HG03460 (cell line): ENCODE results near the gene FNIP2.
A peak's percentile ranks its signal among the peaks of the same experiment; 100 is the strongest.
"Not testable (repeated sequence)": the region's sequence is repeated elsewhere in the genome, so short reads cannot be mapped to it uniquely, and the experiment has no call there.

Experiments used
- ATAC-seq: cut with Tn5 transposase; IDR thresholded peaks from one replicate; pipeline ENCODE4 v1.9.1; 2021; ENCODE audit not compliant: unreplicated experiment

The FNIP2 gene

DNA sequence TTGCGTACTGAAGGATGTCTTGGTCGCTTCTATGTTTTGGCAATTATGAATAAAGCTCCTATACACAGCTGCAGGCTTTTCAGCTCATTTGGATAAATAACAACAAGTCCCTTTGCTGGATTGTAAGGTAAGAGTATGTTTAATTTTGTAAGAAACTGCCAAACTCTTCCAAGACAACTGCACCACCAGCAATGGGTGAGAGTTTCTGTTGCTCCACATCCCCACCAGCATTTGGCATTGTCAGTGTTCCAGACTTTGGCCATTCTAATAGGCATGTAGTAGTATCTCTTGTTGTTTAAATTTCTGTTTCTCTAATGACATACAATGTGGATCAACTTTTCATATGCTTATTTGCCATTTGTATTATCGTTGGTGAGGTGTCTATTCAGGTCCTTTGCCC lies 44.3 kb downstream of the FNIP2 start:
- no peak for ATAC-seq

DNA sequence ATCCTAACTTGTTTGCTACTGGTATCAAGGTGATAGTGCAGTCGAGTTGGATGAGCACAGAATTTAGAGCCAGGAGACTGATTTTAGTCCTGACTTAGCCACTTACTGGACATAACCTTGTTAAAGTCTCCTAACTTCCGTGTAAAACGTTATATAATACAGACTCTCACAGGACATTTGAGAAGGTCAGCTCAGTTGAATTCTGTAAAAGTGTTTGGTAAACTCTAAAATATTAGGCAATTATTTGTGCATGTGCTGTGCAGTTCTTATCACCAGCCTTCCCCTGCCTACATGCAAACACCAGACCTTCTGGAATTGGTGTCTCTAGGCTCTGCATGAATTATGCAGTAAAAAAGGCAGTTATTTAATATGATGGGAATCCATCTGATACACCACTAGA lies 45.4 kb downstream of the FNIP2 start:
- ATAC-seq = no peak

DNA sequence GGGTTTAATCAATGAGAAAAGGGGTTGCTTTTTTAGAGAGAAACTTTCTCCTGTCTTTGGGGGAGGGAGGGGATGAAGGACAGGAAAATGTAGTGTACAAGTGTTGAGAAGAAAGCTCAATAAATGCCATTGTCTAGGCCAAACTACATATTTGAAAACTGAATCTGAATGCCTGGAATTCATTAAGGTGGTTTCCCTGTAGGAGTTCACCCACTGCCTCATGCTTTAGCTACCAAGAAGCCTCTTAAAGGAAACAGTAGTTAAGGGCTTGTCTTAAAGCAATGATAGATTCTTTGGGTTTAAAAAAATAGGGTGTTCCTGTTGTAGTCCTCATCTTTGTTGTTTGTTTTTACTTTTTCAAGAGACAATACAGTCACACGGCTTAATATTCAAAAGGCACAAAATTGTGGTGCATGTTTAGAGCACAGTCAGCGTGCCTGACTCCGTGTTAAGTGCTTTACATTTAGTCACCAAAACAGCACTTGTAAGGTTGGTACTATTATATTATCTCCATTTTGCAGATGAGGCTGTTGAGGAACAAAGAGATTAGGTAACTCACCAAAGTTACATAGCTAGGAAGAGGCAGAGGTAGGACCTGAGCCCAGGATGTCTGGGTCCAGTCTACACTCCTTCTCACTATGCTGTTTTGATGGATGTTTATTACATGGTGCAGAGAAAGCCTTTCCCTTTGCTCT lies 46.0 kb downstream of the FNIP2 start:
- no peak for ATAC-seq

DNA sequence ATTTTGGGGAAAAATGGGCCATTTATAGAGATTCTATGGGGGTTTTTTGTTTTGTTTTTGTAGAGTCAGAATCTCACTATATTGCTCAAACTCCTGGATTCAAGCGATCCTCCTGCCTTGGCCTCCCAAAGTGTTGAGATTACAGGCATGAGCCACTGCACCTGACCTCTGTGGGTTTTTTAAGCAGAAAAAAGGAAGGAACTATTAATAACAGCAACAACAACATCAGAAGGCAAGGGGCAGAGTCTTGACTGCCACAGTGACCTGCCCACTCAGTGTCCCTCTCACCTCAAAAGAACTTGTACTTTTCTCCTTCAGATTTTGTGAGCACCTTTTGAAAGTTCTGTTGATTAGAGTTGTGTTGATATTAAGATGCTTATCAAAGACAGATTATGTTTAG lies 48.1 kb downstream of the FNIP2 start:
- no peak for ATAC-seq

DNA sequence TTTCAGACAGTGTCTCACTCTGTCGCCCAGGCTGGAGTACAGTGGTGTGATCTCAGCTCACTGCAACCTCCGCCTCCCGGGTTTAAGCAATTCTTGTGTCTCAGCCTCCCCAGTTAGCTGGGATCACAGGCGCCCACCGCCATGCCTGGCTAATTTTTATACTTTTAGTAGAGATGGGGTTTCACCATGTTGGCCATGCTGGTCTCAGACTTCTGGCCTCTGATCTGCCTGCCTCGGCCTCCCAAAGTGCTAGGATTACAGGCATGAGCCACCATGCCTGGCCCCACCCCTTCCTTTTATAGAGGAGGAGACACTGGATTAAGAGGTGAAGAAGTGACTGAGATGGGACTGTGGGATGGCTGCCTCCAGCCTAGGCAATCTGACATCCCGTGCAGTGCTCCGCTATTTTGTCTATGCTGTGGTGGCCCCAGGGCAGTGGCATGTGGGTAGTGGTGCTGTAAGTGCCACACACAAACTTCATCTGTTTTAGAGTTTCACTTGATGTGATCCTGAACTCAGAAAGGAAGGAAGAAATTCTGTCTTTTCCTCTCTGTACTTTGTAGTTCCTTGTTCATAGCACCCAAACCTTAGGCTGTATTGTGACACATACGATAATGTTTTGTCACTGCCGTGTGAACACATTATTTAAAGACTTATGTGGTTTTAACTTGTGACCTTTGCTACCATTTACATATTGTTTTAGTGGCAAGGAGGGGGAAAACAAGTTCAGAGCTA lies 48.9 kb downstream of the FNIP2 start:
- ATAC-seq = peak; percentile 58

DNA sequence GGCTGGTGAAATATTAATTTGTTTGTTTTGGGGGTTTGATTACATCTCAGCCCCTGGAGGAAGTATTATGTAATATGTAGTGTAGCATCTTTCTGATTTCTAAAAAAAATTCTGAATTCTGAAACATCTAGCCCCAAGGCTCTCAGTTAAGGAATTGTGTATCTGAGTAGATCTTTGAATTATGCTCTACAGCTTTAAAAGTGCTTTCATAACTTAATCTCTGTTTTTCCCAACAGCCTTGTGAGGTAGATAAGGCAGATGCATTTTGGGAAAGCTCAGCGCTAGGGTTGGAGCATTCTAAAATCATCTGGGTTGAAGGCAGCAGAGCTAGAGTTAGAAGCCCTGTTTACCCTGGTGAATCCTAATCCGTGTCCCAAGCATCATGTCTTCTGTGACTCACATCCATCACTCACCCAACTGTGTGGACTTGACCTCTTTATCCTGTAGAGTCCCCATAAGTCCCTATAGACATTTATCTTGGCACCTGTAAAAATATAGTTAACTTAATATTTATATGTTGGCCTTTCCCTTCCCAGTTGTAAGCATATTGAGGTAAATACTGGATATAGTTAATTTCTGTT lies 49.8 kb downstream of the FNIP2 start:
- ATAC-seq = no peak

DNA sequence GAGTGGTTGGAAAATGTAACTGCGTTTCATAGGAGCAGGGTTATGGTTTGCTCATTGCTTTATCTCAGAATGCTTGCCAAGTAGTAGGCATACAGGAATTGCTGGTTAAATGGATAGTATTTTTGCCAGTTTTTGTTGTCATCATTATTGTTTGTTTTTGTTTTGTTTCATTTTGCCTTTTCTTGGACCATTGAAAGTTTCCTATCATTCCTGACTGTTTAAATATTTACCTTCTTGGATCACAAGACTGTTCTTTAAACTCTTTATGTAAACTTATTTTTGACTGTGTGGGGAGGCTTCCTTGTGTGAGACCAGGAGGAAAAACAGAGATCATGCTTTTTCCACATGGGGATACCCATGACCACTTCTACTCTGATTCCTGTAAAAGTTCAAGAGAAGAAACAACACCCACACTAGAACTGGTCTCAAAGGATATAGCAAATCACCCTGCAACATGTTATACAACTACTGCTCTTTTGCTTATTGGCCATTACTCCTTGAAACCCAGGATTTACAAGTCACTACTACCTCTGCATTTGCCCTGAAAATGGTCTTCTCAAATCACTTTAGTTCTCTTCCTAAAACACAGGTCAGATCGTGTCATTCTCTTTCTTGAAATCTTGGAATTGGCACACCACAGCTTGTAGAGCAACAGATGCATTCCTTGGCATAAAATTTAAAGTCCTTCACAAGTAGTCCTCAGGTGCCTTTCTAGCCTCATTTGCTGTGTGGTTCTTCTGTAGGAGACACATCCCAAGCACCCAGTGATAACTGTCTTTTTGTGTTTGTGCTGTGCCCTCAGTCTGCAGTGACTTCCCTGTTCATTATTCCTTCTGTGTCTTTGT lies 51.3 kb downstream of the FNIP2 start:
- ATAC-seq = no peak

DNA sequence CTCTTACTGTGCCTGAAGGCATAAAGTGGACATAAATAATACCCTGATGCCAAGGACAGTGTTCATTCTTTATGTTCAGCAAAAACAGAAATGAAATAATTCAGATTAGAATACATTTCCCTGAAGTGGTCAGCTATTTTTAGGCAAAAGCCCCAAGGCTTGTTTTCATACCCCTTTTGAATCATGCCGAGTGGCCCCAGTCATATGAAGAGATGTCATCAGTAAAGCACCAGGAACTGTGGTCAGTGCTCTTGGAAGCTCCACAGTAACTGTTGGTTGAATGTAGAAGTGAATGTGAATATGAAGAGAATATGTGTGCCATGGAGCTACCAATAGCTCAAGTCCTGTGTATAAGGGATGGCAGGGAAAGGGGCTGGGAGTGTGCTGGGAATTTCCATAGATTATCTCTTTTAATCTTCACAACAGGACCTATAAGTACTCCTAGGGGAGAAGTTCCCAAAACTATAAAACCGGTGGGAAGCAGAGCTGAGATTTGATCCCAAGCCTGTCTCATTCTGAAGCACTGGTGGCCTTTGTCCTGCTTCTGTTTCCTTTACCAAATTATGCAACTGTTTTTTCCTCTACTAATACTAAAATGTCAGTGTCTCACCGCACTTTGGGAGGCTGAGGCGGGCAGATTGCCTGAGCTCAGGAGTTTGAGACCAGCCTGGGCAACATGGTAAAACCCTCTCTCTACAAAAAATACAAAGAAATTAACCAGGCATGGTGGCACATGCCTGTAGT lies 52.6 kb downstream of the FNIP2 start:
- peak; percentile 25 for ATAC-seq

DNA sequence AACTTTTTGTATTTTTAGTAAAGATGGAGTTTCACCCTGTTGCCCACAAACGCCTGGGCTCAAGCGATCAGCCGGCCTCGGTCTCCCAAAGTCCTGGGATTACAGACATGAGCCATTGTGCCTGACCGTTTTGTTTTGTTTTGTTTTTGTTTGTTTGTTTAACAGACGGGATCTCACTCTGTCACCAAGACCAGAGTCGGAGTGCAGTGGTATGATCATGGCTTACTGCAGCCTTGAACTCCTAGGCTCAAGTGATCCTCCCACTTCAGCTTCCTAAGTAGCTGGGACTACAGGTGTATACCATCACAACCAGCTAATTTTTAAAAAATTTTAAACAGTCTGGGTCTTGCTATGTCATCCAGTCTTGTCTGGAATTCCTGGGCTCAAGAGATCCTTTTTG lies 53.5 kb downstream of the FNIP2 start:
- no peak for ATAC-seq

DNA sequence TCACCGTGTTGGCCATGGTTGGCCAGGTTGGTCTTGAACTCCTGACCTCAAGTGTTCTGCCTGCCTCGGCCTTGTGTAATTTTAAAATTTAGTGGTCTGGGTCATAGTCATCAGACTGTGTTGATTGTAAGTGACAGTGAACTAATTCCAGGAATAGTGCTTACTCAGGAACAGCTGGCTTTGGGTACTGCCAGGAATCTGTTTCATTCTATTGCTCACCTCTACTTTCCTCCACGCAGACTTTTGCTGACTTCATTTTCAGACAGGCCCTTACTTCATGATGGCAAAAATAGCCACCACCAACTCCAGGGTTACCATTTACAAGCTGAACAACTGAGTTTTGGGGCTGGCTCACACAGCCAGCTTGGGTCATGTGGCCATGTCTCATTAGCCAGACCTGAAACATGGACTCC lies 54.6 kb downstream of the FNIP2 start:
- no peak for ATAC-seq

DNA sequence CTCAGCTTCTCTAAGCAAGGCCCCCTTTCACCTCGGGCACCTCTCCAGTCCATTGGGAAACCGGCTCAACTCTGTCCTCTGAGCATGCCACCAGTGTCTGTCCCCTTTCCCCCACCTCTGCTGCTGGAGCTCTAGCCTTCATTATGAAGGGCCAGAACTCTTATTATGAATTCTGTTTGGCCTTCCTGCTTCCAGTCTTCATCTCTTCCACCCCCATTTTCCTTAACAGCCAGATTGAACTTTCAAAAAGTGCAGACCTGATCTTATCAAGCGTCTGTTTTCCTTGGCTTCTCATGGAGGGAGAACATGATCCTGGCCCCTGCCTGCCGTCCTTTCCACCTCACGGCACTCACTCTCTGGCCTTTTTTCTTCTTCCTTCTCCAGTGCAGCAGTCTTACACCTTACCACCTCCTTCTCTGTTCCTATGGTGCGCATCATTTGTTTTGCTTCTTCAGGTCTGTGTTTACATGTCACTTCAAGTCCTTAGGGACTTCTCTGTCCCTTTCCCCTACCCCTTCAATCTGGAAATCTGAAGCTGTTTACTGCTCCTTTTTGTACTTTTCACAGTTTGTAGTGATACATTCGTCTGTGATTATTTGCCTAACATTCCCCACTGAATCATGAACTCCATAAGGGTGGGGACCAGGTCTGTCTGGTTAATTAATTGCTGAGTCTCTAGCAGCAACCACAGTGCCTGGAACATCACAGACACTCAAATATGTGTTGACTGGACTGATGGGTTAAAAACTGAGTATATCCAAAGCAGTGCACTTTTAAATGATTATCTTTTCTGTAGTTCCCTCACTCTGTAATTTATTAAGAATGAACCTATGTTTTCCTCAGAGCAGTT lies 55.8 kb downstream of the FNIP2 start:
- no peak for ATAC-seq

DNA sequence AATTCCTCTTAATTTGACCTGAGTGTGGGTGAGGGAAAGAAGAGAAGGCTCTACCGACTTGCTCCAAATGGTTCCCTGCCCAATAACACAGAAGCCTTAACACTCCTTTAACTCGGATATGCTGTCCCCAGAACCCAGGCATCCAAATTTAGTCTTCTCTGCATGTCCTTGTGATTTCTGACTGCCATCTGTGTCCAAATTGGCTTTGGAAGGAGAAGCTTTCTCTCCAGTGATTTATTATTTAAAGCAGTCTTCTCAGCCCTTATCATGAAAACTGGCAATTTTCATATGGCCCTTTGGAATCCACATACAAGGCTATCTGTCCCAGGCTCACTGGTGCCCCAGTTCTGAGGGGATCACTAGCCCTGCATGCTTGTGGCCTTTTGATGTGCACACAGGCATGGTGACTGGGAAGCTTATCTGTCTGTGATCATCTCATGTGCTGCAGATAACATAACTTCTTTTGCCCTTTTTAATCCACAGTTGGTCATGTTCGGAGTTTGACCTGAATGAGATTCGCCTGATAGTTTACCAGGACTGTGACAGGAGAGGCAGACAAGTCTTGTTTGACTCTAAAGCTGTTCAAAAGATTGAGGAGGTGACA lies 56.7 kb downstream of the FNIP2 start:
- no peak for ATAC-seq

DNA sequence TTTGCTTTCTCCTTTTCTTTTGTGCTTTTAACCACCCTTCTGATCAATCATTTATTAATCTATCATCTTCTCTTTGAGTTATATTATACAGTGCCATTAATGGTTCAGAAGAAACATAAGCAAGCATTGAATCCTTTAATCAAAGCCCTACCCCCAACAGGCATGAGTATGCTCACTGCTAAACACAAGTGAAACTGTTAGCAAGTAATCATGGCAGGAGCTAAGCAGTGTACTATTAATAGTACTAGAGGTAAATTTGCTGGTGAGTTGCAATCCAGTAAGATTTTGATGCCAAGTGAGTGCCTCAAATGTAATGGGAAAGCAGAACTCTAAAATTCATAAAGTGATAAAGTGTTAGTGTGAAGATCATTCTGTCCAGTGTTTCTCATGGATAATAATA lies 57.2 kb downstream of the FNIP2 start:
- peak; percentile 55 for ATAC-seq

DNA sequence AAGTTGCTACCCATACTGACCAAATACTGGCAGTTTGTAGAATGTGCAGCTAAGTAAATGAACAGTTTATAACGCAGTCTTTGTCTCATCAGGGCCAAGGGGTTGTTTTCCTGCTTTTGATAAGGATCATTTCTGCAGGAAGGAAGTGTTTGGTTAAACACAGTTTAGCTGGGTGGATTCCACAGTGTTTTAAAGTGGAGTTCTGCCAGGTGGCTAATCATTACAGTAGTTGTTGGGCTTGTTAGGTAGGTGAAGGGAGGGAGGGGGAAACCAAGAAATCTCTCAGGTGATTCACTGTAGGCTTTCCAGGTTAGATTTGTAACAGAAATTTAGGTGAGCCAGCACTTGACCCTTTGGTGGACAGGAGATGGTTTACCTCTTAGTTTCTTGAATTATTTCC lies 58.1 kb downstream of the FNIP2 start:
- peak; percentile 46 for ATAC-seq

DNA sequence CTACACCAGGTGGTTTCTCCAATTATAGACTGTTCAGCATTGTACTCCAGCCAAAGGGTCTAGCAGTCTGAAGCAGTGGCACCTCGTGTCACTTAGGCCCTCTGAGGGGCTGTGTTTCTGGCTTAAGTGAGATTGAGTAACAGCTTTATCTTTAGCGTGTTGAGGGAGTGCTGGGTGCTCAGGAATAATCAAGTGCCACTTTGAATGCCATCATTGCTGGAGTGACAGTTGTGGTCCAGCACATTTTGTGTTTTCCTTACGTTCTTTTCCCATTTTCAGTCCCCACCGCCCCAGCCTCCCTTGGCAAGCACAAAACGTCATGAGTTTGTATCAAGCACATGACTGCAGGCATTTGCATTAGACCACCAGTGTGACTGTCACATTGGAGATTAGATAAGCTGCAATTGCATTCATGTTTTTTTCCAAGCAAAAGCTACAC lies 58.7 kb downstream of the FNIP2 start:
- ATAC-seq = no peak

DNA sequence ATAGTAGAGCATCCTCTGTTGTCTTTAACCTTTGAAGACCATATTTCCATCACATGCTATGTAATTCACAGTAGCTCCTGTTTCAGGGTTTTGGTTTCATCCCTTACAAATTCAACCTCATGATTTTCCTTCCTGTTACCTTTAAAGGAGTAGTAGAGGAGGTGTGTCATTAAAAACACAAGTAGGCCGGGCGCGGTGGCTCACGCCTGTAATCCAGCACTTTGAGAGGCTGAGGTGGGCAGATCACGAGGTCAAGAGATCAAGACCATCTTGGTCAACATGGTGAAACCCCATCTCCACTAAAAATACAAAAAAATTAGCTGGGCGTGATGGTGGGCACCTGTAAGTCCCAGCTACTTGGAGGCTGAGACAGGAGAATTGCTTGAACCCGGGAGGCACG lies 59.3 kb downstream of the FNIP2 start:
- not testable (repeated sequence) for ATAC-seq

DNA sequence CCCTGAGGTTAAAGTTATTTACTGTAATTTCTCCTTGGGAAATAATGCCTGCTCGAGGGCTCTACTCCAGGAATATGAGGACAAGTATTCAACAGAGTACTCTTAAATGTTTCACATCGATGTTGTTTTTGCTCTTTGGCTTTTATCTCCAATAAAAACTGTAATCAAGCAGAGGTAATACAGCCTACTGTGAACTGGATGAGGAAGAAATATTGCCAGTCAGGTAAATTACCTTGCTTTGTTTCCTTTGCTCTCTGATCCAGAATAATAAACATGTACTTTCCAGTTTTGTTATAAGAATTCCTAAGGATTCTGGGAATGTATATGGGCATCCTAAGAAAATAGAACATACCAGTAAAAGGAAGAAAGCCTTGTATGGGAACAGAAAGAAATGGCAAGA lies 60.4 kb downstream of the FNIP2 start:
- no peak for ATAC-seq

DNA sequence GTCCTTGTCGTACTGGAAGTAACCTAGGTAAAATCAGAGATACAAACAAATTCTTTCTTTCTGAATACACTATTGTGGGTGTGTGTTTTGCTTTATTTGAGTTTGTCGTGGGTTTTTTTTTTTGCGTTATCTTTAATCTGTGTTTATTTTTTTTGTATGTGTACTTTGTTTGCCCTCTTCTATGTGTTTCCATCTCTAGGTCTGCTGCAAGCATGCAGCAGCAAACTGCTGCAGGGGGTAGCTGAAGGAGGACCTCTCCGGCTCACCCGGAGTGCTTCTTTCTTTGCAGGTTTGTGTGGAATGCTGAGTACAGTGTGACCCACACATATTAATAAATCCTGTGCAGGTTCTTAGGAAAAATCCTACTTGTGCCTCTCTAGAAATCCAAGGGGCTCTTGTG lies 64.8 kb downstream of the FNIP2 start:
- ATAC-seq = no peak

DNA sequence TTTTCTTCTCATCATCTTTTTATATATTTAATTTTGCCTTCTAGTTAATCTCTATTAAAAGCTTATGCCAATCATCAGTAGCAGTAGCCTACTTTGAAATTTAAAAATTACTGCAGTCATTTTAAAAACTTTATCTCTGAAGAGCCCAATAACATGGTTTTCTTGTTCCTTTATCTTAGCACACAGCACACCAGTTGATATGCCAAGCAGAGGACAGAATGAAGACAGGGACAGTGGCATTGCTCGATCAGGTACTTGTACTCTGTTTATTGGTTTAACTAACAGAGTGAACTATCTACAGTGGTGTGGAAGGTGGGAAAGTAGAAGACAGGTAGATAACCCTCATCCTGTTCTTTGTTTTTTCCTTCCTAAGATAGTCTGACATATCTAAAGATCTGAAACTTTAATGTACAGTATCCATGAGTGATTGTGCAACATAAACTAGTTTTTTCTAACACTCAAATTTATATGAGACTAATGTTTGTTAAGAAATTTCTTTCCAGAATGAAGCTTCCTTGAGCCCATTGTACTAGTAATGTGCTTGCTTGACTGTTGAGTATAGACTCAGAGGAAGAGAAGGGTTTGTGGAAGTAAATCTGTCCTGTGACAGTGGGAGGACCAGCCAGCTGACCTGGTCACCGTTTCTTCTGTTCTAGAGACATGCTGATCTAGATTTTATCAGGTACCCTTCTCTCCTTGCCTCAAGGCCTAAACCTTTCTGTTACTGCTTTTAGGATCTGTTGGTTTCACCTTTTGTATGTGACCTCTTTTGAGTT lies 66.6 kb downstream of the FNIP2 start:
- no peak for ATAC-seq
